Activated naive CD4-positive, alpha-beta T cell treated with anti-CD3 and anti-CD28 coated beads, Interleukin-2, amount 50 U/mL, for 16 hours (primary cell): Measurements from ENCODE around the gene DGKG.

Experiments
- DNase-seq: peaks from one replicate; pipeline ENCODE4 v3.0.0-alpha.2; 2020

Gene DGKG

DNA sequence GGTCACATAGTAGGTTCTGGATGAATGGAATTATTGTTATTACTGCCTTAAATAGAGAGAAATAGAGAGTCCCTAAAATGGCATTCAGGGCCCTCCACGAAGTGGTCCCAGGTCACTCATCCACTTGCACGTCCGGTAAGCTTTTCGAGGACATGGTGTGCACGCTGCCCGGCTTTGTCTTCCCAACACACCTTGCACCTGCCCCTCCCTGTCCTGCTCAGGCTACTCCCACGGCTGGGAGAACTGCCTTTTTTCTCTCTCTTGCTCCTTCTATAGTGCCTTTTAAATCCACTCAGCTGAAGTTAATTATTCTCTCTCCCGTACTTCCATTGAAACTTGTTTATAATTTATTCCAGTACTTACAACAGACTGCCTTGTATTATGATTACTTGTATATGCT lies 5.6 kb upstream of the DGKG start:
- DNase-seq: no peak

DNA sequence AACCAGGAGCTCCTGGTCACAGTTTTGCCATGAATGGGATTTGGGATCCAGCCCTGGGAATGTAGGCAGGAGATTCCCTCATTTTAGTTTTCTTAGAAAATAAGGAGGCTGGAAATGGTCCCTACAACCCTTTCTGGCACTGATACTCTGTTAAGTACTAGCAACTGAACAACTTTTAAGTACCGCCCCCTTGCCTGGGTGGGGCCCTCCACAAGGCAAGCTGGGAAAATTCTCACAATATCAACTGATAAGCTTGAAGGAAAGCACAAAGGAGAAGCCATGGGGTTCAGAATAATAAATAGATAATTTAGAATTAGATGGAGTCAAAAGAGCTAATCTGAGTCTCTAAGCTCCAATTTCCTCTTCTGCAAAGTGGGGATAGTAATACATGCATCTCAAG lies 4.2 kb upstream of the DGKG start:
- no peak for DNase-seq

GRCh38 chr3:186365202-186365974 lies 3.4 kb upstream of the DGKG start:
- DNase-seq: no peak

- DNase-seq: no peak
These were observed 954 bp upstream of the DGKG start for GRCh38 chr3:186362988-186363387.

DNA sequence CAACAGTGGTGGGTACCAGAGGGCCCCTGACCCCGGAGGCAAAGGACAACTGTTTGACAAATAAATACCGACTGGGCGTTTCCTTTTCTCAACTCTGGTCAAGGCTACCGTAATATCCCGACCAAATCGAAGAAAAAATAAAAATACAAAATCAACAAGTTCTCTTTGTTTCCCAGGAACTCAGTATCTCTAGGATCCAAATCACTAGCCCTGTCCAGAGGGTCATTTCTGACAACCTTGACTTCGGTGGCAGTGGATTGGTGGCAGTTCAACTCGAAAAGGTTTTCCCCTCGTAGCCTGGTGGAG lies 456 bp upstream of the DGKG start:
- DNase-seq: no peak

DNA sequence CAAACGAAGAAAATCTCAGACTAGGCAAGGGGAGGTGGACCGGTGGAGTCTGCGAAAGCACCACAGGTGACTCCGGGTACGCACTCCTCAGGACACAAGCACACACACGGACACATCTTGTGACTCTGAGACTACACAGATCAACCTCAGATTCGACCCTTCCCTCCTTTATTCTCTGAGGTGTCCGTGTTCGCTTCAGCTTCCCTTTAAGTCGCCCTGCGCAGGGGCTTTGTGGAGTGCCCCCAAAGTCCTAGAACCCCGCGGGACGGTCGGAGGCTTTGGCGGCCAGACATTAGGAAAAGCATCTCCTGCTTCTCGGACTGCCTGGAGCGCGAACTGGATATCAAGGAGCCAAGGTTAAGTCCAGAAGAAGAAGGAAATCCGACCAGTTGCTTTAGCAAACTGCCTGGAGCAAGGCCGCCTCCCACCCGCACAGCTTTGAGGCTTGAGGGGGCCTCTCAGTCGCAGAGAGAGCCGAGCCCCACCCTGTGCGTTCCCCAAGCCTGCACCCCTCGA lies 730 bp downstream of the DGKG start:
- DNase-seq: no peak

- DNase-seq: no peak
These were observed 1.3 kb downstream of the DGKG start for GRCh38 chr3:186360779-186361178.

- DNase-seq: no peak
These were observed 3.0 kb downstream of the DGKG start for GRCh38 chr3:186359078-186359477.

GRCh38 chr3:186356152-186356551 lies 5.9 kb downstream of the DGKG start:
- no peak for DNase-seq

DNA sequence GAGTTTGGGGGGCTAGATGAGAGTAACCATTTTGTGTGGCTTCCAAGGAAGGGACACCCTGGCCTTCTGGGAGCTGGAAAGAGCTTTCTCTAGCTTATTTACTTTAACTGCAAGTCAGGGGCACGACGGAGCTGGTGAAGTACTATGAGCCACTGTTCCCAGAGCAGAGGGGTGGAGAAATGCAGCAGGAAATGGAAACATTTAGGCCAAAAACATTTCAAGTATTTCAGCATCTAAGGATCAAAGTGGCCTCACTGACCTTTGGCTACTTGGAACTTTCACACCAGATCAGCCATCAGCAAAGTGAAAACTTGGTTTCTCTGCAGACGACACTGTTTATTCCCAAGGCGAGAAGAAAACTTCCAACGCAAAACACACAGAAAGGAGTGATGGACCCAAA lies 7.9 kb downstream of the DGKG start:
- DNase-seq: no peak

- DNase-seq: no peak
These were observed 9.7 kb downstream of the DGKG start for GRCh38 chr3:186352369-186352768.

- no peak for DNase-seq
These were observed 19.8 kb downstream of the DGKG start for GRCh38 chr3:186342197-186342596.

- no peak for DNase-seq
These were observed 21.8 kb downstream of the DGKG start for GRCh38 chr3:186340204-186340603.

GRCh38 chr3:186339180-186339918 lies 22.7 kb downstream of the DGKG start:
- DNase-seq: no peak

GRCh38 chr3:186333256-186333655 lies 28.8 kb downstream of the DGKG start:
- no peak for DNase-seq

- no peak for DNase-seq
These were observed 31.1 kb downstream of the DGKG start for GRCh38 chr3:186330772-186331460.

DNA sequence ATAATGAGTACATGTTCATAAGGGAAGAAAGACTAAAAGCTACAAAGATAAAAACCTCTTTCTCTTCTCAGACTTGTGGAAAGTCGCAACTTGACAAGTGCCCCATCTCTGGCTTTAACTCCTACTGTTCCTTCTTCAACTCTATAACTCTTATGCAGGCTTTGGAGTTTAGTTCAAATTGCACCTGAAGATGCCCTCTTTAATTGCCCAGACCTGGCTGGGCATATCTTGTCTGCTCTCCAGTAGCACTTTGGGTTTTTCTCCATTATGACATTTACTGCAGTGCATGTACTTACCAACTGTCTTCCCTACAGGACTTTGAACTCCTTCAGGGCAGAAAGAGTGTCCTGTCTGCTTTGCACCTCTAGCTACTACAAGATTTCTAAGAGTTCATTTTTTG lies 32.4 kb downstream of the DGKG start:
- no peak for DNase-seq

DNA sequence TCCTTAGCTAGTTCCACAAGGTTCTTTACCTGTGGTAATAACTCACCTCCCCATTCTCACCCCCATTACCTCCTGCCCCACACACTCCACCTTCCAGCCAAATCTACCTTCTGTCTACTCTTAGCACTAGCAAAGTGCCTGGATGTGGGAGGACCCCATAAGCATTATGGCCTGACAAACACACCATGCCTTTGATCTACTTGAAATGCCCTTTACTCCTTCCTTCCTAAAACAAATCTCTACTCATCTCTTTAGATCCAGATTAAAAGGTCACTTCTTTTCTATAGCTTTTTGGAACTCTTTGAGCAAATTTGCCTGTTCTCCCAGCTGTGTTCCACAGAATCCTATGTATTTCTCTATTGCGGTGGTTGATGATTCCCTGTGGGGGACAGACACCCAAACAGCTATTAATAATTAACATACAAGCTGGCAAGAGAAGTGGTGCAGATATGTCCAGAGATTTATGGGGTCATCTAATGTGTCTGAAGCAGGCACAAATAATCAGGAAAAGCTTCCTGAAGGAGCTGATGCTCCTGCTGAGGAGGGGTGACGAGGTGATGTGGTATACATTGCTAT lies 34.0 kb downstream of the DGKG start:
- no peak for DNase-seq

- DNase-seq: no peak
These were observed 39.3 kb downstream of the DGKG start for GRCh38 chr3:186322761-186323160.

GRCh38 chr3:186321746-186322145 lies 40.3 kb downstream of the DGKG start:
- no peak for DNase-seq

GRCh38 chr3:186320862-186321568 lies 41.0 kb downstream of the DGKG start:
- no peak for DNase-seq

GRCh38 chr3:186319945-186320344 lies 42.1 kb downstream of the DGKG start:
- DNase-seq: no peak

GRCh38 chr3:186318135-186318534 lies 43.9 kb downstream of the DGKG start:
- no peak for DNase-seq
